Neural cell (in vitro differentiated cells): ENCODE results near the gene NCKAP5. TPM values are rescaled to one million over a fixed set of nuclear protein-coding genes. Genes with fewer than 3 reads are reported as not detected.

Experiments used
- H2AFZ ChIP-seq: fragments of 200-600, 300-800 bp; sonication (generic), shearing (Covaris generic); 2 replicates; pipeline ENCODE4 v1.6.0; 2014; ENCODE audit warnings: low read depth, mild to moderate bottlenecking, antibody characterized with exemption, low read length, moderate library complexity
- H3F3A ChIP-seq: fragments of 200-600 bp; shearing (Covaris generic); 2 replicates; pipeline ENCODE4 v1.6.1; 2016; ENCODE audit warnings: mild to moderate bottlenecking, moderate library complexity, mixed read lengths, antibody characterized with exemption, low read length; ENCODE audit not compliant: insufficient read depth, poor library complexity, severe bottlenecking
- H3K27ac ChIP-seq: fragments of 200-600, 300-800 bp; sonication (generic), shearing (Covaris generic); 2 replicates; pipeline ENCODE4 v1.5.1; 2014; ENCODE audit warnings: mild to moderate bottlenecking, low read length, moderate library complexity
- H3K27me3 ChIP-seq: fragments of 300-800, 200-600 bp; sonication (generic), shearing (Covaris generic); 2 replicates; pipeline ENCODE4 v1.6.0; 2014; ENCODE audit warnings: mild to moderate bottlenecking, low read depth, low read length, moderate library complexity; ENCODE audit not compliant: insufficient read depth
- H3K36me3 ChIP-seq: fragments of 300-800, 200-600 bp; sonication (generic), shearing (Covaris generic); 2 replicates; pipeline ENCODE4 v1.5.1; 2014; ENCODE audit warnings: mild to moderate bottlenecking, antibody characterized with exemption, low read length, moderate library complexity; ENCODE audit not compliant: insufficient read depth
- H3K4me2 ChIP-seq: fragments of 300-800, 200-600 bp; sonication (generic), shearing (Covaris generic); 2 replicates; pipeline ENCODE4 v1.6.0; 2014; ENCODE audit warnings: mild to moderate bottlenecking, low read length
- H3K4me3 ChIP-seq: fragments of 300-800, 200-600 bp; sonication (generic), shearing (Covaris generic); 2 replicates; pipeline ENCODE4 v1.5.1; 2014; ENCODE audit warnings: mild to moderate bottlenecking, low read length, moderate library complexity
- H3K79me2 ChIP-seq: fragments of 200-600 bp; shearing (Covaris generic); replicated peaks from 2 replicates; pipeline ENCODE4 v1.6.0; 2014; ENCODE audit warnings: mild to moderate bottlenecking, low read length, moderate library complexity; ENCODE audit not compliant: insufficient read depth
- H3K9ac ChIP-seq: fragments of 300-800, 200-600 bp; sonication (generic), shearing (Covaris generic); 2 replicates; pipeline ENCODE4 v1.6.1; 2016; ENCODE audit warnings: mild to moderate bottlenecking, low read length, mixed read lengths
- H3K9me2 ChIP-seq: fragments of 200-600 bp; shearing (Covaris generic); 2 replicates; pipeline ENCODE4 v1.6.1; 2016; ENCODE audit warnings: mild to moderate bottlenecking, low read length, mixed read lengths; ENCODE audit not compliant: insufficient read depth
- H3K9me3 ChIP-seq: fragments of 200-600, 300-800 bp; sonication (generic), shearing (Covaris generic); 2 replicates; pipeline ENCODE4 v1.6.1; 2016; ENCODE audit warnings: mild to moderate bottlenecking, mixed run types, low read length, moderate library complexity, mixed read lengths
- H4K20me1 ChIP-seq: fragments of 200-600 bp; shearing (Covaris generic); 2 replicates; pipeline ENCODE4 v1.6.1; 2016; ENCODE audit warnings: mild to moderate bottlenecking, mixed run types; ENCODE audit not compliant: insufficient read depth
- EP300 ChIP-seq: fragments of 450-650 bp; conservative IDR thresholded peaks from 2 replicates; pipeline ENCODE4 v1.6.1; 2014; ENCODE audit warnings: antibody characterized with exemption, mild to moderate bottlenecking, moderate library complexity; ENCODE audit not compliant: poor library complexity, severe bottlenecking
- EZH2 ChIP-seq: fragments of 200-600, 300-800 bp; shearing (Covaris generic), sonication (generic); IDR thresholded peaks from 2 replicates; pipeline ENCODE4 v1.6.1; 2014; ENCODE audit warnings: antibody characterized with exemption, low read length, borderline replicate concordance, mild to moderate bottlenecking; ENCODE audit not compliant: insufficient read depth, poor library complexity, severe bottlenecking
- MXI1 ChIP-seq: fragments of 450-650 bp; conservative IDR thresholded peaks from 2 replicates; pipeline ENCODE4 v1.6.1; 2014; ENCODE audit warnings: antibody characterized with exemption, mild to moderate bottlenecking; ENCODE audit not compliant: poor library complexity, severe bottlenecking
- POLR2AphosphoS5 ChIP-seq: IDR thresholded peaks from 2 replicates; pipeline ENCODE4 v1.6.1; 2012
- RAD21 ChIP-seq: fragments of 450-650 bp; conservative IDR thresholded peaks from 2 replicates; pipeline ENCODE4 v1.6.1; 2014; ENCODE audit warnings: antibody characterized with exemption, mild to moderate bottlenecking, moderate library complexity
- SMC3 ChIP-seq: fragments of 450-650 bp; conservative IDR thresholded peaks from 2 replicates; pipeline ENCODE4 v1.6.1; 2014; ENCODE audit warnings: antibody characterized with exemption, mild to moderate bottlenecking, moderate library complexity; ENCODE audit not compliant: poor library complexity
- TAF1 ChIP-seq: IDR thresholded peaks from 2 replicates; pipeline ENCODE4 v1.6.1; 2012; ENCODE audit warnings: low read depth
- polyA plus RNA-seq: library from polyadenylated mRNA; depleted of rRNA; stranded (reverse); fragments of >200 nt; gene quantifications from 2 replicates; pipeline ENCODE4 v1.2.3, GENCODE V29; 2014
- TF ChIP-seq, protein P1 (sequence below): fragments of 450-650 bp; IDR thresholded peaks from 2 replicates; pipeline ENCODE4 v1.5.1; 2014; ENCODE audit warnings: antibody characterized with exemption, mild to moderate bottlenecking, moderate library complexity; ENCODE audit not compliant: poor library complexity, severe bottlenecking
- TF ChIP-seq, protein P2 (sequence below): IDR thresholded peaks from 2 replicates; pipeline ENCODE4 v1.6.1; 2012; ENCODE audit warnings: borderline replicate concordance

The NCKAP5 gene
- polyA plus RNA-seq, 1 donor from 2014 or later = 2.4 TPM

DNA sequence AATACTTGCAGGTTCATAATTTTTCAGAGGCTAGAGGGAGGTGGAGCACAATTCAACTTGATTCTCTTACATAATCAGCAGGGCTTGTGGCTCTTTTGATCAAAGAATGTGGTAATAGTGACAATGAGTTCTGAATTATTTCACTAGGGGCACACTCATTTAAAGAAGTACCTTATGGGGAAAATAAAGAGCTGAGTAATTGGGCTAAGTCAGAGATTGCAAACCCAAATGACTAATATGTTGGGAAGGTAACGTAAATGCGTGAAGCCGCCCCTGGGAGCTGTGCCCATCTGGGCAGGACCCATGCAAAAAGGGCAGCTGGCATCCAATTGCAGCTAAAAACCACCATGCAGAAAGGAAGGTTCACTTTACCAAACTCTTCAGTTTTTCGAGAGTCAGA is 35.3 kb downstream of the NCKAP5 start:
- Histone ChIP-seq H3K9ac (no peak overlapping the region), H3K27me3 (no peaks in the 10 kb centered on the region), H3K36me3 (no peaks in the 10 kb centered on the region), H3K4me2 (no peak overlapping the region), H3K9me3 (no peaks in the 10 kb centered on the region), H3K4me3 (no peak overlapping the region), H3K27ac (no peak overlapping the region), H3K79me2 (no peaks in the 10 kb centered on the region), H2AFZ (no peak overlapping the region), H4K20me1 (no peaks in the 10 kb centered on the region), H3F3A (no peaks in the 10 kb centered on the region), H3K9me2 (no peaks in the 10 kb centered on the region)
- TF ChIP-seq SMC3 (no peak), MXI1 (no peak), TAF1 (no peak), RAD21 (no peak), POLR2AphosphoS5 (no peak), EZH2 (no peak), EP300 (no peak)
- TF ChIP-seq, protein P1, sequence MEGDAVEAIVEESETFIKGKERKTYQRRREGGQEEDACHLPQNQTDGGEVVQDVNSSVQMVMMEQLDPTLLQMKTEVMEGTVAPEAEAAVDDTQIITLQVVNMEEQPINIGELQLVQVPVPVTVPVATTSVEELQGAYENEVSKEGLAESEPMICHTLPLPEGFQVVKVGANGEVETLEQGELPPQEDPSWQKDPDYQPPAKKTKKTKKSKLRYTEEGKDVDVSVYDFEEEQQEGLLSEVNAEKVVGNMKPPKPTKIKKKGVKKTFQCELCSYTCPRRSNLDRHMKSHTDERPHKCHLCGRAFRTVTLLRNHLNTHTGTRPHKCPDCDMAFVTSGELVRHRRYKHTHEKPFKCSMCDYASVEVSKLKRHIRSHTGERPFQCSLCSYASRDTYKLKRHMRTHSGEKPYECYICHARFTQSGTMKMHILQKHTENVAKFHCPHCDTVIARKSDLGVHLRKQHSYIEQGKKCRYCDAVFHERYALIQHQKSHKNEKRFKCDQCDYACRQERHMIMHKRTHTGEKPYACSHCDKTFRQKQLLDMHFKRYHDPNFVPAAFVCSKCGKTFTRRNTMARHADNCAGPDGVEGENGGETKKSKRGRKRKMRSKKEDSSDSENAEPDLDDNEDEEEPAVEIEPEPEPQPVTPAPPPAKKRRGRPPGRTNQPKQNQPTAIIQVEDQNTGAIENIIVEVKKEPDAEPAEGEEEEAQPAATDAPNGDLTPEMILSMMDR = no peak
- TF ChIP-seq, protein P2, sequence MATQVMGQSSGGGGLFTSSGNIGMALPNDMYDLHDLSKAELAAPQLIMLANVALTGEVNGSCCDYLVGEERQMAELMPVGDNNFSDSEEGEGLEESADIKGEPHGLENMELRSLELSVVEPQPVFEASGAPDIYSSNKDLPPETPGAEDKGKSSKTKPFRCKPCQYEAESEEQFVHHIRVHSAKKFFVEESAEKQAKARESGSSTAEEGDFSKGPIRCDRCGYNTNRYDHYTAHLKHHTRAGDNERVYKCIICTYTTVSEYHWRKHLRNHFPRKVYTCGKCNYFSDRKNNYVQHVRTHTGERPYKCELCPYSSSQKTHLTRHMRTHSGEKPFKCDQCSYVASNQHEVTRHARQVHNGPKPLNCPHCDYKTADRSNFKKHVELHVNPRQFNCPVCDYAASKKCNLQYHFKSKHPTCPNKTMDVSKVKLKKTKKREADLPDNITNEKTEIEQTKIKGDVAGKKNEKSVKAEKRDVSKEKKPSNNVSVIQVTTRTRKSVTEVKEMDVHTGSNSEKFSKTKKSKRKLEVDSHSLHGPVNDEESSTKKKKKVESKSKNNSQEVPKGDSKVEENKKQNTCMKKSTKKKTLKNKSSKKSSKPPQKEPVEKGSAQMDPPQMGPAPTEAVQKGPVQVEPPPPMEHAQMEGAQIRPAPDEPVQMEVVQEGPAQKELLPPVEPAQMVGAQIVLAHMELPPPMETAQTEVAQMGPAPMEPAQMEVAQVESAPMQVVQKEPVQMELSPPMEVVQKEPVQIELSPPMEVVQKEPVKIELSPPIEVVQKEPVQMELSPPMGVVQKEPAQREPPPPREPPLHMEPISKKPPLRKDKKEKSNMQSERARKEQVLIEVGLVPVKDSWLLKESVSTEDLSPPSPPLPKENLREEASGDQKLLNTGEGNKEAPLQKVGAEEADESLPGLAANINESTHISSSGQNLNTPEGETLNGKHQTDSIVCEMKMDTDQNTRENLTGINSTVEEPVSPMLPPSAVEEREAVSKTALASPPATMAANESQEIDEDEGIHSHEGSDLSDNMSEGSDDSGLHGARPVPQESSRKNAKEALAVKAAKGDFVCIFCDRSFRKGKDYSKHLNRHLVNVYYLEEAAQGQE = no peak

DNA sequence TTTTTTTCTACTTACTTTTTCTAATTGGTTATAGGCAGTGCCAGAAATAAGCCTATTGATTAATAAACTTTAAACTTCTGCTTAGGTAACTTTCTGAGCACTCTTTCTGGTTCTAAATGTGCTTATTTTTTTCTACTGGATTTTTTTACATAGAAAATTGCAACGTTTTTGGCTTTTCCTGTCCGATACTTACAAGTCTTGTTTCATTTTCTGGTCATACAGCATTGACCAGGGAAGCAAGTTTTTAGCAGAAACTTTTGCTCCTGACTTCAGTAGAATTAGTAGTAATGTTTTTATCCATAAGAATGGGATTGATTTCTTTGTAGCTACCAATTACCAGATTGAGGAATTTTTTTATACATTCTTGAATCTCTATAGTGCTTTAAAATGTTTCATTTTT is 36.9 kb downstream of the NCKAP5 start:
- TF ChIP-seq, protein P1 = no peak
- TF ChIP-seq RAD21 = no peak
- TF ChIP-seq, protein P2 = no peak
- TF ChIP-seq MXI1 = no peak
- no peak for TF ChIP-seq POLR2AphosphoS5
- no peak for TF ChIP-seq EP300
- no peak for TF ChIP-seq TAF1
- no peak for TF ChIP-seq EZH2
- TF ChIP-seq SMC3 = no peak
- Histone ChIP-seq H3K79me2 (no peaks in the 10 kb centered on the region), H3K36me3 (no peaks in the 10 kb centered on the region), H3K27ac (no peak overlapping the region), H3K4me3 (no peak overlapping the region), H3K27me3 (no peaks in the 10 kb centered on the region), H3K9me3 (no peaks in the 10 kb centered on the region), H3K9me2 (no peaks in the 10 kb centered on the region), H3K4me2 (no peak overlapping the region), H3K9ac (no peak overlapping the region), H2AFZ (no peak overlapping the region), H3F3A (no peaks in the 10 kb centered on the region), H4K20me1 (no peaks in the 10 kb centered on the region)
